HEK293T (cell line): ENCODE measurements around the gene OPA1.

ENCODE experiments used
- CTCF ChIA-PET: fragments of 350-600 bp; formaldehyde crosslinking; extraction: SDS; loops from one replicate; lab custom pipeline; 2021; ENCODE audit warnings: antibody characterized with exemption, inconsistent platforms; lab: Yijun Ruan, JAX
- POLR2A ChIA-PET: fragments of 350-600 bp; formaldehyde crosslinking; extraction: SDS; loops from one replicate; lab custom pipeline; 2020; ENCODE audit warnings: antibody characterized with exemption, inconsistent platforms; lab: Yijun Ruan, JAX
- DNase-seq: peaks from one replicate; pipeline ENCODE4 v3.0.0; 2012; ENCODE audit warnings: mixed read lengths; ENCODE audit errors: extremely low spot score
- ARNT ChIP-seq: fragments of 450-650 bp; IDR thresholded peaks from 2 replicates; pipeline ENCODE4 v1.6.1; 2017; ENCODE audit warnings: mild to moderate bottlenecking
- BHLHE40 ChIP-seq: fragments of 450-650 bp; IDR thresholded peaks from 2 replicates; pipeline ENCODE4 v1.6.1; 2016; ENCODE audit warnings: mild to moderate bottlenecking, moderate library complexity, borderline replicate concordance
- CTBP1 ChIP-seq: fragments of 450-650 bp; IDR thresholded peaks from 2 replicates; pipeline ENCODE4 v1.6.1; 2016; ENCODE audit warnings: borderline replicate concordance
- ELF4 ChIP-seq: fragments of 450-650 bp; IDR thresholded peaks from 2 replicates; pipeline ENCODE4 v1.6.1; 2017; ENCODE audit warnings: antibody characterized with exemption
- FOXA1 ChIP-seq: fragments of 450-650 bp; IDR thresholded peaks from 2 replicates; pipeline ENCODE4 v1.6.1; 2016; ENCODE audit warnings: mild to moderate bottlenecking
- FOXK2 ChIP-seq: fragments of 450-650 bp; IDR thresholded peaks from 2 replicates; pipeline ENCODE4 v1.6.1; 2016; ENCODE audit warnings: mild to moderate bottlenecking
- FOXM1 ChIP-seq: fragments of 450-650 bp; IDR thresholded peaks from 2 replicates; pipeline ENCODE4 v1.6.1; 2017; ENCODE audit warnings: mild to moderate bottlenecking, borderline replicate concordance
- HDGF ChIP-seq: fragments of 450-650 bp; IDR thresholded peaks from 2 replicates; pipeline ENCODE4 v1.6.1; 2017; ENCODE audit warnings: antibody characterized with exemption, borderline replicate concordance
- L3MBTL2 ChIP-seq: fragments of 450-650 bp; conservative IDR thresholded peaks from 2 replicates; pipeline ENCODE4 v1.6.1; 2016; ENCODE audit warnings: mild to moderate bottlenecking
- LEF1 ChIP-seq: fragments of 450-650 bp; IDR thresholded peaks from 2 replicates; pipeline ENCODE4 v1.6.1; 2017; ENCODE audit warnings: mild to moderate bottlenecking, borderline replicate concordance
- NFRKB ChIP-seq: fragments of 450-650 bp; IDR thresholded peaks from 2 replicates; pipeline ENCODE4 v1.6.1; 2016; ENCODE audit warnings: mild to moderate bottlenecking, moderate library complexity
- SP1 ChIP-seq: fragments of 450-650 bp; IDR thresholded peaks from 2 replicates; pipeline ENCODE4 v1.6.1; 2017
- SUZ12 ChIP-seq: fragments of 450-650 bp; IDR thresholded peaks from 2 replicates; pipeline ENCODE4 v1.6.1; 2016; ENCODE audit warnings: mild to moderate bottlenecking
- TARDBP ChIP-seq: fragments of 450-650 bp; IDR thresholded peaks from 2 replicates; pipeline ENCODE4 v1.6.1; 2016
- ZNF384 ChIP-seq: fragments of 450-650 bp; IDR thresholded peaks from 2 replicates; pipeline ENCODE4 v1.6.1; 2016
- TF ChIP-seq, protein P1 (sequence below): fragments of 450-650 bp; IDR thresholded peaks from 2 replicates; pipeline ENCODE4 v1.6.1; 2016

OPA1 gene

GRCh38 chr3:193701953-193702635, 109.1 kb downstream of the OPA1 start:
- ChIA-PET CTCF (no interaction called here), POLR2A (no interaction called here)
- DNase-seq = no peak
- TF ChIP-seq L3MBTL2 (no peak), SP1 (no peak)

DNA sequence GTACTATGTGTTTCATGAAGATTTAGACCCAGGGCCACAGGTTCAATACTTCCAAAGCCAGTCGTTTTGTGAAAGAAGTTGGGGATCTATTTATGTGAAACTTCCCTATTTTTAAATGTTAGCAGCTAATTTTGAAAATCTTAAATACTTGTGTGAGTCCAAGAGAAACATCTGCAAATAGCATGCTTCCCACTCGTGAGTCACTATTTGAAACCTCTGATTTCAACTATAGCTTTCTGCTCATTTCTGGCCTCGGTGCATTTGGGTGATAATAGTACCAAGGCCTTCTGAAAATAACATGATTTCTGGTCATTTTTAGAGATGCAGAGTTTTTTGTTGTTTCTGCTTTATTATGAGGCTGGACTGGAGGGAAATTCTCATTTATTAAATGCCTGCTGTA, 110.0 kb downstream of the OPA1 start:
- DNase-seq = no peak
- CTCF ChIA-PET = no interaction called here
- POLR2A ChIA-PET = no interaction called here
- TF ChIP-seq SUZ12 (no peak), CTBP1 (no peak), FOXM1 (no peak)

DNA sequence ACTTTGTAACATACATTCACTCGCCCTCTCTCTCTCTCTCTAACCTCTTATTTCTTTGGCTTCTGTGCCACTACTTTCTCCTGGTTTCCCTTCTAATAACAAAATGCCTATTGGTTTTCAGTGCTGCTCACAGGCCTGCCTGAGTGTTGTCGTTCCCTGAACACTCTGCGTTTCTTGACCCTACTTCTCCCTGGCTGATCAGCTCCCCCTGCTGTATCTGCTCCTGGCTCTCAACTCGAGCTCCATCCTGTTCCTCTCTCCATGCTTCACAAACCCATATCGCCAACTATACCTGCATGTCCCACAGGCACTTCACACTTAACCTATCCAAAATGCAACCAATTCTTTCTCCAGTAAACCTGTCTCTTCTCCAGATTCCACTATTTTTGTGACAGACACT, 111.4 kb downstream of the OPA1 start:
- TF ChIP-seq FOXK2 = no peak
- TF ChIP-seq LEF1 = no peak
- no peak for TF ChIP-seq NFRKB
- TF ChIP-seq ARNT = no peak
- TF ChIP-seq L3MBTL2 = no peak
- TF ChIP-seq, protein P1, sequence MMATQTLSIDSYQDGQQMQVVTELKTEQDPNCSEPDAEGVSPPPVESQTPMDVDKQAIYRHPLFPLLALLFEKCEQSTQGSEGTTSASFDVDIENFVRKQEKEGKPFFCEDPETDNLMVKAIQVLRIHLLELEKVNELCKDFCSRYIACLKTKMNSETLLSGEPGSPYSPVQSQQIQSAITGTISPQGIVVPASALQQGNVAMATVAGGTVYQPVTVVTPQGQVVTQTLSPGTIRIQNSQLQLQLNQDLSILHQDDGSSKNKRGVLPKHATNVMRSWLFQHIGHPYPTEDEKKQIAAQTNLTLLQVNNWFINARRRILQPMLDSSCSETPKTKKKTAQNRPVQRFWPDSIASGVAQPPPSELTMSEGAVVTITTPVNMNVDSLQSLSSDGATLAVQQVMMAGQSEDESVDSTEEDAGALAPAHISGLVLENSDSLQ = no peak
- no peak for TF ChIP-seq HDGF
- no peak for TF ChIP-seq SP1
- no peak for TF ChIP-seq ZNF384
- no peak for DNase-seq
- ChIA-PET CTCF (no interaction called here), POLR2A (no interaction called here)

GRCh38 chr3:193708270-193708669, 115.3 kb downstream of the OPA1 start:
- CTCF ChIA-PET = no interaction called here
- no peak for TF ChIP-seq CTBP1
- POLR2A ChIA-PET = no interaction called here
- no peak for DNase-seq

DNA sequence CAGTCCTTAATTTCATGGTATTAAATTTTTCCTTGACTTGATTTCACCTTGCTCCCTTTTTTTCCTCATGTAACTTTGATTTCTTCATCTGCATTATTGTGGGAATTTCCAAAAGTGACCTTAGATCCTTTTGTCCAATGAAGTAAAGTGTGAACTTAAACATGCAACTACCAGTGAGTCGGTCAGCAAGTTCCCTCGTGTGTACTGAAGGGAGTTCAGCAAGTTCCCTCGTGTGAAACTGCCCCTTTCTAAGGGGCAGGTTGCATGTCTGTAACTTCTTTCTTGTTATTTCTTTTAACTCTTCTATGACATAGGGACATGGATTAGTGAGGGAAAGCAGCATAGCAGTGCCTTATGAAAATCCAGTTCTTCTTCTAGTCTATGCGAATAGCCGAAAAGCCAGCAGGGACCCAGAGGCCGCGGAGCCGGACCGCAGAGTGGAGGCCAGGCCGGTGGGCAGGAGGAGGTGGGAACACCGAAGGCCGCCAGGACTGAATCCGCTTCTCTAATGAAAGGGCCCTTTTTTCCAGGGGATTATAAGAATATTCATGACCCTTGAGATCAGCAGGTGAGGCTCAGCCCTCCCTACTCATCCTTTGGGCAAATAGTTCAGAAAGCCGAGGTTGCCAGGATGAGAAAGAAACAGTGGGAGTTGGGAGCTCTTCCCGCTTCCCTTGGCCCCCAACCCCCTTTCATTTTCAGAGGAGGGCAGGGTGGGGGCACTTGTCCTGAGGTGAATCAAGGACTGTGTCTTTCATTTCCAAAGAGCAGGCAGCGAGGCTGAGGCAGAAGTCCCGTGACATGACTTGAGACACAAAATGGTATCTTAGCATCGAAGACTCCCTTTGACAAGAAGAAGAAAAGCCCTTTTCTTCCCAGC, 117.5 kb downstream of the OPA1 start:
- DNase-seq = no peak
- POLR2A ChIA-PET = no interaction called here
- CTCF ChIA-PET = interaction anchor here (0.6 kb wide), 1 partner anchor 86 kb away, joined by 3 read pairs; no protein-coding TSS in a partner anchor
- TF ChIP-seq NFRKB (no peak), FOXK2 (no peak), CTBP1 (no peak)

DNA sequence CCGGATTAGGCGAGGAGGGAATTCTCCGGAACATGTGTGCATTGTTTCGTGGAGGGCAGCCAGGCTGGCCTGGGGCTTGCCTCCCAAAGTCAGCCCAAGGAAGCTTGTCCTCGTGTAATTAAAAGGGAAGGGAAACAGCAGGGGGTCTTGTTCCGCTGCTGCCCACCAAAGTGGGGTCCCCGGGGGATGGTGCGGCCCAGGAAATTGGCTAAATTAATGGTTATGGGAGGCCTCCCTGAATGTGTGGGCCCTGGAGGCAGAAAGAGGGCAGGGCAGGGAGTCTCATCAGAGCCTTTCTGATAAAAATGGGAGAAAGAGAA, 118.1 kb downstream of the OPA1 start:
- ChIA-PET POLR2A (no interaction called here), CTCF (interaction anchor here (0.6 kb wide), 1 partner anchor 85 kb away, joined by 3 read pairs; no protein-coding TSS in a partner anchor)
- TF ChIP-seq FOXK2 = no peak
- DNase-seq = no peak

DNA sequence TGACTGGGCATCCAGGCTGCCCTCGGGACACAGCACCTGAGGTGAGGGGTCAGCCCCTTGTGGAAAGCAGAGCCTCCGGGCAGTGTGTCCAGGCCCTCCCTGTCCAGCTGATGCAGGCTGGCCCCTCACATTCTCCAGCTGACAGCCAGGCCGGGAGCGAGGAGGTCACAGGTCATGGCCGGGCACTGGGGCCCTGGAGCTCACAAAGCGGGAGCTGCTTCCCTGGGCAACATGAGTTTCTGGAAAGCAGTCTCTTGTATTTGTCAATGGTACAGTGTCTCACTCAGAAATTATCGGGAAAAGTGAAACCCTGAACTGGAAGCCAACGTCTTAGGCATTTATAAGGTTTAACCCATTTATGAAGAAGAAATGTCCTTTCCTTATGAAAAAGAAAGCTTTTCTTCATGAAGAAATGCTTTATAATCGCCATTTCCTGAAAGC, 118.5 kb downstream of the OPA1 start:
- ChIA-PET POLR2A (no interaction called here), CTCF (interaction anchor here (0.6 kb wide), 1 partner anchor 85 kb away, joined by 3 read pairs; no protein-coding TSS in a partner anchor)
- DNase-seq = no peak
- no peak for TF ChIP-seq FOXM1
- no peak for TF ChIP-seq ZNF384
- no peak for TF ChIP-seq L3MBTL2
- no peak for TF ChIP-seq NFRKB
- no peak for TF ChIP-seq BHLHE40
- TF ChIP-seq SP1 = no peak
- no peak for TF ChIP-seq ARNT
- TF ChIP-seq FOXA1 = no peak
- no peak for TF ChIP-seq FOXK2
- TF ChIP-seq LEF1 = no peak
- TF ChIP-seq CTBP1 = no peak
- TF ChIP-seq ELF4 = no peak
- TF ChIP-seq, protein P1 = no peak
- TF ChIP-seq SUZ12 = no peak
- no peak for TF ChIP-seq HDGF
- TF ChIP-seq TARDBP = no peak
